ENCODE data around the gene SLC12A5.
"Not testable (repeated sequence)": the region's sequence is repeated elsewhere in the genome, so short reads cannot be mapped to it uniquely, and the experiment has no call there.

SLC12A5 gene

DNA sequence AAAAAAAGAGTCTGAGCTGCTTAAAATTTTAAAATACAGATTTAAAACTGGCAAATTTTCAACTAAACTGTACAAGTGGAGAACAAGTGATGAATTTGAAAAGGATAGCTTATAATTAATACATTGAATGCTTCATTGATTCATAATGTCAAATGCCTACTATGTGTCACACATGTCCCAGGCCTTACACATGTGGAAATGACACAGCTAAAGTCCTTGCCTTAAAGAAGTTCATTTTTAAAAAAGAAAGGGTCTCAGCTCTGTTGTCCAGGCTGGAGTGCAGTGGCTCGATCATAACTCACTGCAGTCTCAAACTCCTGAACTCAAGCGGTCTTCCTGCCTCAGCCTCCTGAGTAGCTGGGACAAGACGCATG lies 55.8 kb downstream of the SLC12A5 start:
- DNase-seq: no peak

- no peak for DNase-seq
Observed at GRCh38 chr20:46085179-46085851, 56.3 kb downstream of the SLC12A5 start.

DNA sequence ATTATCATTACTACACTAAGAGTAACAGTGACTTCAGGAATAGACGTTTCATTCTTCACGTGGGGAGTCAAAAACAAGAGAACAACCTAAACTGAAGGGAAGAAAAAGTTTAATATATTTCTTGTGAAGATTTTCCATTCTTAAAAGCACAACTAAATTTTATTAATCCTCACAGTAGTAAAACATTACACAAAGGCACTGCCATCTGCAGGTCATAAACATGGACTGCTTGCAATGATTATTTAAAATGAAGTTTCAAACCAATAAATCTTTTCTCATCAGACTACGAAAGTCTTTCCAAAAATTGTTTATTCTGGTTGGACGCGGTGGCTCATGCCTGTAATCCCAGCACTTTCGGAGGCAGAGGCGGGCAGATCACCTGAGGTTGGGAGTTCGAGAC lies 58.1 kb downstream of the SLC12A5 start:
- DNase-seq: peak; percentile 33

- DNase-seq: peak; percentile 12
Observed at GRCh38 chr20:46088409-46089166, 59.6 kb downstream of the SLC12A5 start.

DNA sequence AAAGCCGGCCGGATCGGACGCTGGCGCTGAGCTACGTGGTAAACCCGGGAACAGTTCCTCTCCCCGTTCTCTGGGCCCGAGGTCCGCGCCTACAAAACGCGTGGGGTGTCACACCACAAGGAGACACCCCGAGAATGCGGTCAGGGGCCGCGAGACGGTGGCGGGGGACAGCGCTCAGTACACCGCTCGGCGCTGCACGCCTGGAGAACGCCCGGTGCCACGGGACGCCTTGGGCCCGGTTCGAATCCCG lies 60.1 kb downstream of the SLC12A5 start:
- peak; percentile 56 for DNase-seq

GRCh38 chr20:46089417-46090388 lies 60.7 kb downstream of the SLC12A5 start, which contains the start of gene NCOA5:
Gene NCOA5, minus strand, starts transcription at chr20:46089962. Its CDS starts 10,538 bp downstream, at chr20:46079424.
- peak; percentile 97 for DNase-seq

DNA sequence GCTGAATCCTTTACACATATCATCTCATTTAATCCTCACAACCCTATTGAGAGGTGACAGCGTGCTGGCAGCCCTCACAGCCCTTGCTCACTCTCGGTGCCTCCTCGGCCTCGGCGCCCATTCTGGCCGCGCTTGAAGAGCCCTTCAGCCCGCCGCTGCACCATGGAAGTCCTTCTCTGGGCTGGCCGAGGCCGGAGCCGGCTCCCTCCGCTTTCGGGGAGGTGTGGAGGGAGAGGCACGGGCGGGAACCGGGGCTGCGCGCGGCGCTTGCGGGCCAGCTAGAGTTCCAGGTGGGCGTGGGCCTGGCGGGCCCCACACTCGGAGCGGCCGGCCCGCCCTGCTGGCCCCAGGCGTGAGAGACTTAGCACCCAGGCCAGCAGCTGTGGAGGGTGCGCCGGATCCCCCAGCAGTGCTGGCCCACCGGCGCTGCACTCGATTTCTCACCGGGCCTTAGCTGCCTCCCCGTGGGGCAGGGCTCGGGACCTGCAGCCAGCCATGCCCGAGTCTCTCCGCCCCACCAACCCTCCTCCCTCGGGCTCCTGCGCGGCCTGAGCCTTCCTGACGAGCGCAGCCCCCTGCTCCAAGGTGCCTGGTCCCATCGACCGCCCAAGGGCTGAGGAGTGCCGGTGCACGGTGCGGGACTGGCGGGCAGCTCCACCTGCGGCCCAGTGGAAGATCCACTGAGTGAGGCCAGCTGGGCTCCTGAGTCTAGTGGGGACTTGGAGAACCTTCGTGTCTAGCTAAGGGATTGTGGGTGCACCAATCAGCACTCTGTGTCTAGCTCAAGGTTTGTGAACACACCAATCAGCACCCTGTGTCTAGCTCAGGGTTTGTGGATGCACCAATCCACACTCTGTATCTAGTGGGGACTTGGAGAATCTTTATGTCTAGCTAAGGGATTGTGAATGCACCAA lies 62.9 kb downstream of the SLC12A5 start:
- not testable (repeated sequence) for DNase-seq

DNA sequence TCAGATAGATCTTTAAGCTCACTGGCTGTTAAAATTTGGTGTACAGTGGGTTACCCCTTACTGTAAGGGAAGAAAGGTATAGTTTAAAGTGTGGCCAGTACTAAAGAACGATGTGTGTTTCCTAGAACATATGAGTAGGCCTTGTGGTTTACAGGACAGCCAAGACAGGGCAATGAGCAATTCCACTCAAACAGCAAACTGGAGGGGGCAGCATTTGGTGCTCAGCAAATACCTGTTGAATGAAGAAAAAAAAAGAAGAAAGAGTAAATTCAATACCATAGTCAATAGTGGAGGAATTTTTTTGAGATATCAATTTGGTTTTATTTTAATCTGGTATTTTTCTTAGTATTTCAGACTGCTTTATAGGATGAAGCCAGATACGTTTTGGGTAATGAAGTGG lies 64.5 kb downstream of the SLC12A5 start:
- no peak for DNase-seq

GRCh38 chr20:46099491-46100287 lies 70.7 kb downstream of the SLC12A5 start:
- DNase-seq: peak; percentile 70

DNA sequence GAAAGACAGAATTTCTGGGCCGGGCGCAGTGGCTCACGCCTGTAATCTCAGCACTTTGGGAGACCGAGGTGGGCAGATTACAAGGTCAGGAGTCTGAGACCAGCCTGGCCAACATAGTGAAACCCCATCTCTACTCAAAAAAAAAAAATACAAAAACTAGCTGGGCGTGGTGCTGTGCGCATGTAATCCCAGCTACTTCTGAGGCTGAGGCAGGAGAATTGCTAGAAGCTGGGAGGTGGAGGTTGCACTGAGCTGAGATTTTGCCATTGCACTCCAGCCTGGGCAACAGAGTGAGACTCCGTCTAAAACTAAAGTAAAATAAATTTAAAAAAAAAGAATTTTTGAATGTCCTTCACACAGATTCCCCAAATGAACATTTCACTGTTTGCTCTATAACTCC lies 71.4 kb downstream of the SLC12A5 start:
- DNase-seq: not testable (repeated sequence)

- no peak for DNase-seq
Observed at GRCh38 chr20:46100988-46101387, 72.0 kb downstream of the SLC12A5 start.

DNA sequence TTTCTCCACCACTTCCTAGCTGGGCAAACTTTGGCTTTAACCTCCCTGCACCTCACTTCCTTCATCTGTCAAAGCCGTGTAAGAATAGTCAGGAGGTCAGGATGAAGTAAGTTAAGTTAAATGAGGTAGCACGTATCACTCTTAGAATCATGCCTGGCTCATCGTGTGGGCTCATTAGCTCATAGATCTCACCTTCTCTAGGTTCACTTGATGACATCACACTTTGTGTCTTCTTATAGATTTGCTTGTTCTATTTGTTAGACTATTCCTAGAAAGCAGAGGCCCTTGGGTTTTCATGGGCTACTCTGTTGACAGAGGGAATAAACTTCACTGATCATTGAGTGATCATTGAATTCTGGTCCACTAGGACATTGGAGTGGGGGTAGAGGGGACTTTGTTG lies 72.9 kb downstream of the SLC12A5 start:
- no peak for DNase-seq

DNA sequence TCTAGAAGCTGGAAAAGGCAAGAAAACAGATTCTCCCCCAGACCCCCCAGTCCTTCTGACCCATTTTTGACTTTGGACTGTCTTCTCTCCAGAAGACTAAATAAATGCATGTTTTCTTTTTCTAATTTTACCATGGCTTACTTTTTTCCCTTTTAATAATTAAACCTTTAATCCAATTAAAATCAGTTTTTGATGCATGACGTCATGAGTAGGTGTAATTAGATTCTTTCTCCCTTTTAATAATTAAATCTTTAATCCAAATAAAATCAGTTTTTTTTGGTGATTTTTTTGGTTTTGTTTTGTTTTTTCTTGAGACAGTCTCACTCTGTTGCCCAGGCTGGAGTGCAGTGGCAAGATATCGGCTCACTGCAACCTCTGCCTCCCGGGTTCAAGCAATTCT lies 73.9 kb downstream of the SLC12A5 start:
- no peak for DNase-seq

DNA sequence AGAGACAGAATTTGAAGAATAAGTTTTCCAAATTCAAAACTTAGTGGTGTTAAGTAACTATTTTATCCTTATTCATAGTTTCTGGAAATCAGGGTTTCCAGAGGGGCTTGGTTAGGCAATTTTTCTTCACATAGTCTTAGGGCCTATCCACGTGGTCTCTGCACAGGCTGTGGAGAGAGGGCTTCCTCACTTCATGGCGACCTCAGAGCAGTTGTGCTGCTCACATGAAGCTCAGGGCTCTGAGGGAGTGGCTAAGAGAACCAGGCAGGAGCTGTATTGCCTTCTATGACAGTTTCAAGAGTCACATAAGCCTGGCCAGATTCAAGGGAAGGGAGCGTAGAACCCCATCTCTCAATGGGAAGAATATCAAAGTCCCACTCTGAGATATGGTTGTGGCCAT lies 75.2 kb downstream of the SLC12A5 start:
- DNase-seq: no peak

GRCh38 chr20:46107061-46107460 lies 78.0 kb downstream of the SLC12A5 start:
- peak; percentile 80 for DNase-seq

- DNase-seq: peak; percentile 95
Observed at GRCh38 chr20:46108435-46108841, 79.4 kb downstream of the SLC12A5 start.

DNA sequence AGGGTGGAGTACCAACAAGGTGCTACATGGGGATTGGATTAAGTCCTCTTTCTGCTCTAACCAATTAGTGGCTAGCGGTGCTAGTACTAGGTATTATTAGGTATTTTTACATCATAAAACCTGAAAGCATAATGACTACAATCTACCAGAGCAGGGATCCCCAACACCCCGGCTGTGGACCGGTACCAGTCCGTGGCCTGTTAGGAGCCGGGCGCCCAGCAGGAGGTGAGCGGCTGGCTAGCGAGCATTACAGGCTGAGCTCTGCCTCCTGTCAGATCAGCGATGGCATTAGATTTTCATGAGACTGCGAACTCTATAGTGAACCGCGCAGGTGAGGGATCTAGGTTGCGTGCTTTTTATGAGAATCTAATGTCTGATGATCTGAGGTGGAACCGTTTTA lies 80.0 kb downstream of the SLC12A5 start:
- DNase-seq: no peak
